Astrocyte (in vitro differentiated cells and primary cell): ENCODE data around the gene MICAL3. TPM values are rescaled to one million over a fixed set of nuclear protein-coding genes. Genes with fewer than 3 reads are reported as not detected.

Experiments used
- DNase-seq: peaks from one replicate; pipeline ENCODE4 v3.0.0-alpha.2; 2010; ENCODE audit warnings: low read depth
- FAIRE-seq: peaks from 2 replicates; lab custom pipeline; 2011; peaks lifted over from hg19 to GRCh38; lab: Jason Lieb, UNC
- H2AFZ ChIP-seq: 2 replicates; pipeline ENCODE4 v1.6.0; 2012; ENCODE audit warnings: low read depth, low read length, inconsistent platforms
- H3K27ac ChIP-seq: 2 replicates; pipeline ENCODE4 v1.5.1; 2011; ENCODE audit warnings: low read depth, low read length, inconsistent platforms
- H3K27me3 ChIP-seq: 2 replicates; pipeline ENCODE4 v1.6.0; 2011; ENCODE audit warnings: low read length, inconsistent platforms; ENCODE audit not compliant: insufficient read depth
- H3K36me3 ChIP-seq: 2 replicates; pipeline ENCODE4 v1.5.1; 2011; ENCODE audit warnings: low read length, inconsistent platforms; ENCODE audit not compliant: insufficient read depth
- H3K4me1 ChIP-seq: 2 replicates; pipeline ENCODE4 v1.5.1; 2011; ENCODE audit warnings: low read length, inconsistent platforms; ENCODE audit not compliant: insufficient read depth
- H3K4me2 ChIP-seq: 2 replicates; pipeline ENCODE4 v1.6.0; 2012; ENCODE audit warnings: low read length, inconsistent platforms
- H3K4me3 ChIP-seq: 2 replicates; pipeline ENCODE4 v1.5.1; 2011; ENCODE audit warnings: low read depth, mild to moderate bottlenecking, low read length, inconsistent platforms; ENCODE audit not compliant: insufficient read depth
- H3K79me2 ChIP-seq: 2 replicates; pipeline ENCODE4 v1.6.0; 2012; ENCODE audit warnings: mild to moderate bottlenecking, low read length, inconsistent platforms; ENCODE audit not compliant: insufficient read depth
- H3K9ac ChIP-seq: 2 replicates; pipeline ENCODE4 v1.6.0; 2012; ENCODE audit warnings: mild to moderate bottlenecking, low read length, inconsistent platforms
- H3K9me3 ChIP-seq: 2 replicates; pipeline ENCODE4 v1.5.1; 2012; ENCODE audit warnings: low read depth, mild to moderate bottlenecking, low read length, inconsistent platforms; ENCODE audit not compliant: insufficient read depth
- H4K20me1 ChIP-seq: 2 replicates; pipeline ENCODE4 v1.6.0; 2012; ENCODE audit warnings: low read length, inconsistent platforms; ENCODE audit not compliant: insufficient read depth
- H3K27ac Mint-ChIP-seq: one replicate; pipeline ENCODE4 v1.8.0; 2021; ENCODE audit warnings: mild to moderate bottlenecking, mixed read lengths; ENCODE audit not compliant: unreplicated experiment
- H3K27me3 Mint-ChIP-seq: one replicate; pipeline ENCODE4 v1.8.0; 2021; ENCODE audit warnings: low read depth, mixed read lengths; ENCODE audit not compliant: unreplicated experiment
- H3K36me3 Mint-ChIP-seq: one replicate; pipeline ENCODE4 v1.8.0; 2021; ENCODE audit warnings: low read depth, mixed read lengths; ENCODE audit not compliant: unreplicated experiment
- H3K4me1 Mint-ChIP-seq: one replicate; pipeline ENCODE4 v1.8.0; 2021; ENCODE audit warnings: low read depth, mixed read lengths; ENCODE audit not compliant: unreplicated experiment
- H3K4me3 Mint-ChIP-seq: one replicate; pipeline ENCODE4 v1.8.0; 2021; ENCODE audit warnings: mild to moderate bottlenecking, moderate library complexity, mixed read lengths; ENCODE audit not compliant: unreplicated experiment
- H3K9me3 Mint-ChIP-seq: one replicate; pipeline ENCODE4 v1.8.0; 2021; ENCODE audit warnings: mild to moderate bottlenecking, mixed read lengths; ENCODE audit not compliant: unreplicated experiment
- EZH2 ChIP-seq: IDR thresholded peaks from 2 replicates; pipeline ENCODE4 v1.6.1; 2012; ENCODE audit warnings: mild to moderate bottlenecking, low read length, inconsistent platforms; ENCODE audit not compliant: insufficient read depth
- total RNA-seq: library from RNA; stranded (reverse); gene quantifications from 2 replicates; pipeline ENCODE4 v1.2.1, GENCODE V29; 2021
- TF ChIP-seq, protein P1 (sequence below): IDR thresholded peaks from 2 replicates; pipeline ENCODE4 v1.5.1; 2011; ENCODE audit warnings: low read depth, mild to moderate bottlenecking, inconsistent platforms, low read length, moderate library complexity; ENCODE audit not compliant: insufficient read depth

Gene MICAL3
- total RNA-seq, 1 donor from 2014 or later, result 113 TPM

DNA sequence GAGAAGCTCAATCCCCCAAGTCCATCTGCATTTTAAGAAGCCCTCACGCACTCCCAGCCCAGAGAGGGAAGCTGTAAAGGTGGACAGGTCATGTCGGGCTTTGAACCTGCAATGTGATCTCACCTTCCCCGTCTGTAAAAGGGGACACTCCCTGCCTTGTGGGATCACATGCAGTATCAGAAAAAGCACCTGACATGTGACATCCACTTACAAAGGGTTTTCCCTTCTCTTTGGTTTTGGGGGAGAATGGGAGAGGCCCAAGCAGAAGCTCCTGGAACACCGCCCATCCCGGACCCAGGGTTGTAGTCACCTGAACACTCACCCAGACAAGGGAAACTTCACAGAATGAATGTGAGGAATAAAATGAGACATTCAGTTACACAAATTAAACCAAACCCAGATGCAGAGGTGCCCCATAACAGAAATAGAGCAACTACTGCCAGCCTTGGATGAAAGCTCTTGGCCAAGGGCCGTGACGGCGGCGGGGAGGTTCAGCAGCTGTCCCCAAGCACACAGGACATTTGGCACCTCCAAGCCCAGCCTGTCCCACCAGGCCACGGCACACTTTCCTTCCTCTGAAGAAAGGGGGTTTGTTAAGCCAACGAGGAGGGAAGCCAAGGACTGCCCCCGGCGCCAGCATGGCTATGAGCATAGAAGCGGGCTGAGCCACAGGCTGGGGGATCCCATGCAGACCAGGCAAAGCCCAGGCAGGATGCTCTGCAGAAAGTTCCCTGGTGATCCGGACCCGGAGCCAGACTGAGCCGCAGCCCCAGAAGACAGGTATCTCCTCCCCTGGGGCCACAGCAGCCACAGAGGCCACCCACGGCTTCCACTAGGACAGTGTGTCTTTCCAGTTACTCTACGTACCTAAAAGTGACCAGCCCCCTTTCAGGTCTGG lies 253.9 kb downstream of the MICAL3 start:
- no peaks in the 10 kb centered on the region for H3K36me3 ChIP-seq
- FAIRE-seq (no peak), DNase-seq (no peak)
- TF ChIP-seq, protein P1, sequence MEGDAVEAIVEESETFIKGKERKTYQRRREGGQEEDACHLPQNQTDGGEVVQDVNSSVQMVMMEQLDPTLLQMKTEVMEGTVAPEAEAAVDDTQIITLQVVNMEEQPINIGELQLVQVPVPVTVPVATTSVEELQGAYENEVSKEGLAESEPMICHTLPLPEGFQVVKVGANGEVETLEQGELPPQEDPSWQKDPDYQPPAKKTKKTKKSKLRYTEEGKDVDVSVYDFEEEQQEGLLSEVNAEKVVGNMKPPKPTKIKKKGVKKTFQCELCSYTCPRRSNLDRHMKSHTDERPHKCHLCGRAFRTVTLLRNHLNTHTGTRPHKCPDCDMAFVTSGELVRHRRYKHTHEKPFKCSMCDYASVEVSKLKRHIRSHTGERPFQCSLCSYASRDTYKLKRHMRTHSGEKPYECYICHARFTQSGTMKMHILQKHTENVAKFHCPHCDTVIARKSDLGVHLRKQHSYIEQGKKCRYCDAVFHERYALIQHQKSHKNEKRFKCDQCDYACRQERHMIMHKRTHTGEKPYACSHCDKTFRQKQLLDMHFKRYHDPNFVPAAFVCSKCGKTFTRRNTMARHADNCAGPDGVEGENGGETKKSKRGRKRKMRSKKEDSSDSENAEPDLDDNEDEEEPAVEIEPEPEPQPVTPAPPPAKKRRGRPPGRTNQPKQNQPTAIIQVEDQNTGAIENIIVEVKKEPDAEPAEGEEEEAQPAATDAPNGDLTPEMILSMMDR, result no peak
- no peak for TF ChIP-seq EZH2
- Mint-ChIP-seq H3K4me1 (peaks cover 10% of the 10 kb centered on the region), H3K9me3 (no peaks in the 10 kb centered on the region), H3K27ac (no peak overlapping the region), H3K4me3 (no peak overlapping the region), H3K36me3 (peaks cover 3% of the 10 kb centered on the region), H3K27me3 (peaks cover 6% of the 10 kb centered on the region)
- H3K4me3 ChIP-seq, result no peak overlapping the region
- H3K9me3 ChIP-seq, result no peaks in the 10 kb centered on the region
- H3K4me1 ChIP-seq, result peaks cover 22% of the 10 kb centered on the region
- H2AFZ ChIP-seq, result no peak overlapping the region
- no peak overlapping the region for H3K4me2 ChIP-seq
- H3K9ac ChIP-seq, result no peak overlapping the region
- peaks cover 57% of the 10 kb centered on the region for H4K20me1 ChIP-seq
- H3K27me3 ChIP-seq, result no peaks in the 10 kb centered on the region
- H3K27ac ChIP-seq, result no peak overlapping the region
- peaks cover 56% of the 10 kb centered on the region for H3K79me2 ChIP-seq

DNA sequence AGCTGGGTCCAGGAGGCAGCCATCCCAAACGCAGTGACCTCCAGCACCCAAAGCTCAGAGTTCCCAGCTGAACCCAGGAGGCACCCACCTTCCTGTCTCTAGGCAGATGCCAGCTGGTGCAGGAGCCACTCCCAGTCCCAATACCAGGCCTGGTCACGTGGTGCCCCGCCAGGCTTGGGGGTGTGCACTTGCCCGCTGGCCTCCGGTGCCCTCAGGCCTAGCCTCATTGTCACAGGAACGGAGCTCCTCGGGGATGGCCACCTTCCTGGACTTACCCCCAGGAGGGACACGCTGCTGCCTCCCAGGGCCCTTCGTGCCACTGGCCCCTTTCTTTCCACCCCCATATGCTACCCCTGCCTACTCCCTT lies 254.7 kb downstream of the MICAL3 start:
- Mint-ChIP-seq H3K4me1 (peaks cover 10% of the 10 kb centered on the region), H3K27ac (no peak overlapping the region), H3K27me3 (peaks cover 3% of the 10 kb centered on the region), H3K4me3 (no peak overlapping the region), H3K36me3 (peaks cover 3% of the 10 kb centered on the region), H3K9me3 (no peaks in the 10 kb centered on the region)
- Histone ChIP-seq H3K79me2 (peaks cover 63% of the 10 kb centered on the region), H3K4me3 (no peak overlapping the region), H3K9me3 (no peaks in the 10 kb centered on the region), H4K20me1 (peaks cover 65% of the 10 kb centered on the region), H3K4me1 (peaks cover 22% of the 10 kb centered on the region), H3K9ac (no peak overlapping the region), H2AFZ (no peak overlapping the region), H3K27ac (no peak overlapping the region), H3K36me3 (no peaks in the 10 kb centered on the region), H3K4me2 (no peak overlapping the region), H3K27me3 (no peaks in the 10 kb centered on the region)
- TF ChIP-seq EZH2, result no peak
- TF ChIP-seq, protein P1, result no peak
- no peak for DNase-seq
- FAIRE-seq, result no peak
